HEK293 (cell line): Measurements from ENCODE around the gene DNAJB14.

ENCODE experiments used
- CTCF ChIA-PET: fragments of 350-600 bp; formaldehyde crosslinking; extraction: SDS; loops from one replicate; lab custom pipeline; 2021; ENCODE audit warnings: antibody characterized with exemption; lab: Yijun Ruan, JAX
- POLR2A ChIA-PET: fragments of 300-600 bp; formaldehyde crosslinking; extraction: SDS; loops from one replicate; lab custom pipeline; 2020; ENCODE audit warnings: antibody characterized with exemption, inconsistent platforms; lab: Yijun Ruan, JAX
- H3K27ac ChIP-seq: fragments of 200-500 bp; sonication (Bioruptor generic); 2 replicates; pipeline ENCODE4 v1.5.1; 2014; ENCODE audit warnings: low read depth, low read length, control low read depth, inconsistent platforms; ENCODE audit errors: extremely low read depth
- H3K36me3 ChIP-seq, 2 experiments: fragments of 200-500 bp in 1 of 2; sonication (Bioruptor generic) in 1 of 2; 1 replicate in 1 of 2; 2 replicates in 1 of 2; pipeline ENCODE4 v1.5.1; 2014 to 2017; ENCODE audit warnings: inconsistent platforms in 2 of 2, low read length in 2 of 2; ENCODE audit not compliant: control insufficient read depth in 2 of 2, insufficient read depth in 1 of 2
- H3K4me1 ChIP-seq: fragments of 200-500 bp; sonication (Bioruptor generic); 2 replicates; pipeline ENCODE4 v1.5.1; 2014; ENCODE audit warnings: mild to moderate bottlenecking, low read length, inconsistent platforms; ENCODE audit not compliant: control insufficient read depth, insufficient read depth
- H3K4me3 ChIP-seq: 2 replicates; pipeline ENCODE4 v1.5.1; 2011; ENCODE audit warnings: low read depth, mild to moderate bottlenecking, control low read depth, low read length, moderate library complexity
- H3K9me3 ChIP-seq: fragments of 200-500 bp; sonication (Bioruptor generic); 2 replicates; pipeline ENCODE4 v1.5.1; 2014; ENCODE audit warnings: low read depth, low read length, inconsistent platforms; ENCODE audit not compliant: control insufficient read depth, insufficient read depth
- GLI2 ChIP-seq: fragments of 450-650 bp; formaldehyde crosslinking; IDR thresholded peaks from 2 replicates; pipeline ENCODE4; 2017; ENCODE audit warnings: missing biosample characterization, missing genetic modification characterization, low read depth, borderline replicate concordance
- HOXD13 ChIP-seq: sonication (generic); formaldehyde crosslinking; IDR thresholded peaks from 2 replicates; pipeline ENCODE4 v1.8.0; 2022; ENCODE audit warnings: missing genetic modification reagents, borderline replicate concordance
- IKZF3 ChIP-seq: fragments of 450-650 bp; IDR thresholded peaks from 2 replicates; pipeline ENCODE4 v1.5.0; 2018; ENCODE audit warnings: missing biosample characterization, mild to moderate bottlenecking, missing genetic modification characterization, moderate library complexity
- KLF10 ChIP-seq: fragments of 450-650 bp; IDR thresholded peaks from 2 replicates; pipeline ENCODE4 v1.5.1; 2018; ENCODE audit warnings: missing biosample characterization, mild to moderate bottlenecking, missing genetic modification characterization
- PRDM10 ChIP-seq: fragments of 450-650 bp; formaldehyde crosslinking; IDR thresholded peaks from 2 replicates; pipeline ENCODE4 v1.5.1; 2016; ENCODE audit warnings: missing biosample characterization, missing genetic modification characterization
- RBAK ChIP-seq: fragments of 450-650 bp; formaldehyde crosslinking; IDR thresholded peaks from 2 replicates; pipeline ENCODE4 v1.5.1; 2016; ENCODE audit warnings: missing biosample characterization, missing genetic modification characterization
- SP2 ChIP-seq: fragments of 450-650 bp; formaldehyde crosslinking; IDR thresholded peaks from 2 replicates; pipeline ENCODE4 v1.5.1; 2016; ENCODE audit warnings: missing biosample characterization, missing genetic modification characterization
- ZBTB11 ChIP-seq: fragments of 450-650 bp; formaldehyde crosslinking; conservative IDR thresholded peaks from 2 replicates; pipeline ENCODE4 v1.5.1; 2016; ENCODE audit warnings: low read depth, missing biosample characterization, missing genetic modification characterization
- ZBTB49 ChIP-seq: fragments of 450-650 bp; formaldehyde crosslinking; IDR thresholded peaks from 2 replicates; pipeline ENCODE4 v1.5.1; 2016; ENCODE audit warnings: missing biosample characterization, missing genetic modification characterization, low read depth
- ZNF132 ChIP-seq: fragments of 450-650 bp; formaldehyde crosslinking; IDR thresholded peaks from 2 replicates; pipeline ENCODE4 v1.5.1; 2017; ENCODE audit warnings: missing biosample characterization, missing genetic modification characterization, borderline replicate concordance
- ZNF221 ChIP-seq: fragments of 450-650 bp; formaldehyde crosslinking; IDR thresholded peaks from 2 replicates; pipeline ENCODE4 v1.5.1; 2017; ENCODE audit warnings: missing biosample characterization, missing genetic modification characterization, borderline replicate concordance
- ZNF266 ChIP-seq: fragments of 450-650 bp; formaldehyde crosslinking; IDR thresholded peaks from 2 replicates; pipeline ENCODE4 v1.5.1; 2016; ENCODE audit warnings: missing biosample characterization, missing genetic modification characterization, low read depth
- ZNF398 ChIP-seq: fragments of 450-650 bp; formaldehyde crosslinking; IDR thresholded peaks from 2 replicates; pipeline ENCODE4 v1.5.1; 2017; ENCODE audit warnings: missing biosample characterization, missing genetic modification characterization
- ZNF433 ChIP-seq: fragments of 450-650 bp; formaldehyde crosslinking; IDR thresholded peaks from 2 replicates; pipeline ENCODE4 v1.5.1; 2016; ENCODE audit warnings: missing biosample characterization, missing genetic modification characterization, low read depth
- ZNF514 ChIP-seq: fragments of 450-650 bp; formaldehyde crosslinking; IDR thresholded peaks from 2 replicates; pipeline ENCODE4 v1.5.1; 2016; ENCODE audit warnings: missing biosample characterization, missing genetic modification characterization
- ZNF560 ChIP-seq: fragments of 450-650 bp; formaldehyde crosslinking; IDR thresholded peaks from 2 replicates; pipeline ENCODE4 v1.5.1; 2017; ENCODE audit warnings: missing biosample characterization, missing genetic modification characterization, borderline replicate concordance
- ZNF561 ChIP-seq: fragments of 450-650 bp; IDR thresholded peaks from 2 replicates; pipeline ENCODE4 v1.5.1; 2018; ENCODE audit warnings: missing biosample characterization, missing genetic modification characterization, borderline replicate concordance
- ZNF670 ChIP-seq: fragments of 450-650 bp; formaldehyde crosslinking; IDR thresholded peaks from 2 replicates; pipeline ENCODE4 v1.5.1; 2016; ENCODE audit warnings: missing biosample characterization, missing genetic modification characterization, low read depth
- TF ChIP-seq, protein P1 (sequence below): fragments of 450-650 bp; formaldehyde crosslinking; IDR thresholded peaks from 2 replicates; pipeline ENCODE4 v1.5.1; 2016; ENCODE audit warnings: missing biosample characterization, missing genetic modification characterization

The DNAJB14 gene

DNA sequence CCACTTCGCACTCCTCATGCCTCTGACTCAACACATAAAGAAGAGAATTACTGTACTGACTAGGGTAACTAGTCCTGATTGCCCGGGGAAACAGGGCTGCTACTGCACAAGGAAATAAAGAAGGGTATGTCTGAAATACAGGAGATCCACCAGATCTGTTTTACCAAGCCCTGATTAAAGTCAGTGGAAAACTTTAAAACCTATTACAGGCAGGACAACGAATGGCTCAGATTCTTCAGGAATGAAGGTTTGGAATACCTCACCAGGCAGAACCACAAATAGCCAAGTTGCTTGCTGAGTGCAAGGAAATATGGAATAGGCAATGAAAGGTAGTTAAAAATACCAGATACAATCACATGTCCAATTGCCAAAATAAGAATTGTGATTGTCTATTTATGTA lies 69.5 kb downstream of the DNAJB14 start:
- Histone ChIP-seq H3K4me1 (no peaks in the 10 kb centered on the region), H3K9me3 (no peaks in the 10 kb centered on the region), H3K36me3 (peaks cover 5 to 41% of the 10 kb centered on the region in 2 experiments), H3K27ac (no peak overlapping the region), H3K4me3 (no peak overlapping the region)
- CTCF ChIA-PET, result no interaction called here
- no peak for TF ChIP-seq ZNF221 (tag by site-specific recombination)
- TF ChIP-seq IKZF3 (tag by site-specific recombination), result no peak
- no peak for TF ChIP-seq ZNF433 (tag by site-specific recombination)
- TF ChIP-seq ZBTB49, result no peak
- TF ChIP-seq ZBTB11 (tag by site-specific recombination), result no peak
- TF ChIP-seq RBAK (tag by site-specific recombination), result no peak
- no peak for TF ChIP-seq ZNF514 (tag by site-specific recombination)
- TF ChIP-seq ZNF560 (tag by site-specific recombination), result no peak
- no peak for TF ChIP-seq GLI2 (tag by site-specific recombination)
- no peak for TF ChIP-seq ZNF266 (tag by site-specific recombination)
- TF ChIP-seq PRDM10 (tag by site-specific recombination), result no peak
- no peak for TF ChIP-seq ZNF398 (tag by site-specific recombination)
- TF ChIP-seq SP2 (tag by site-specific recombination), result no peak
- TF ChIP-seq ZNF561 (tag by site-specific recombination), result no peak
- TF ChIP-seq, protein P1, sequence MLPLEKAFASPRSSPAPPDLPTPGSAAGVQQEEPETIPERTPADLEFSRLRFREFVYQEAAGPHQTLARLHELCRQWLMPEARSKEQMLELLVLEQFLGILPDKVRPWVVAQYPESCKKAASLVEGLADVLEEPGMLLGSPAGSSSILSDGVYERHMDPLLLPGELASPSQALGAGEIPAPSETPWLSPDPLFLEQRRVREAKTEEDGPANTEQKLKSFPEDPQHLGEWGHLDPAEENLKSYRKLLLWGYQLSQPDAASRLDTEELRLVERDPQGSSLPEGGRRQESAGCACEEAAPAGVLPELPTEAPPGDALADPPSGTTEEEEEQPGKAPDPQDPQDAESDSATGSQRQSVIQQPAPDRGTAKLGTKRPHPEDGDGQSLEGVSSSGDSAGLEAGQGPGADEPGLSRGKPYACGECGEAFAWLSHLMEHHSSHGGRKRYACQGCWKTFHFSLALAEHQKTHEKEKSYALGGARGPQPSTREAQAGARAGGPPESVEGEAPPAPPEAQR (tag by site-specific recombination), result no peak
- no peak for TF ChIP-seq KLF10 (tag by site-specific recombination)
- no peak for TF ChIP-seq ZNF132 (tag by site-specific recombination)
- no peak for TF ChIP-seq ZNF670
- no peak for TF ChIP-seq HOXD13 (CRISPR knock-in tag)
- POLR2A ChIA-PET, result no interaction called here
